ENCODE measurements around the gene PAK3. TPM values are rescaled to one million over a fixed set of nuclear protein-coding genes. Genes with fewer than 3 reads are reported as not detected.

Gene PAK3
- total RNA-seq, 1 experiment from 2014 or later, result 0.44 TPM

- DNase-seq (ENCODE audit: low spot score), result no peak
- in situ Hi-C loops (cut with HindIII; ENCODE audit: low sequenced_read_pairs), result no loop called here
Observed at GRCh38 chrX:111124418-111124817, 28.4 kb downstream of the PAK3 start.

GRCh38 chrX:111127038-111127437, 31.0 kb downstream of the PAK3 start:
- DNase-seq (ENCODE audit: low spot score), result no peak
- in situ Hi-C loops (cut with HindIII; ENCODE audit: low sequenced_read_pairs), result no loop called here

- in situ Hi-C loops (cut with HindIII; ENCODE audit: low sequenced_read_pairs), result no loop called here
Observed at GRCh38 chrX:111129921-111130320, 33.9 kb downstream of the PAK3 start.

GRCh38 chrX:111131572-111131971, 35.6 kb downstream of the PAK3 start:
- in situ Hi-C loops (cut with HindIII; ENCODE audit: low sequenced_read_pairs), result no loop called here
- no peak for DNase-seq (ENCODE audit: low spot score)

More at GRCh38 chrX:111129921-111130320, 33.9 kb downstream of the PAK3 start:
- DNase-seq (ENCODE audit: low spot score), result no peak

- DNase-seq (ENCODE audit: low spot score), result no peak
- in situ Hi-C loops (cut with HindIII; ENCODE audit: low sequenced_read_pairs), result no loop called here
Observed at GRCh38 chrX:111133389-111133788, 37.4 kb downstream of the PAK3 start.

- in situ Hi-C loops (cut with HindIII; ENCODE audit: low sequenced_read_pairs), result no loop called here
- DNase-seq (ENCODE audit: low spot score), result no peak
Observed at GRCh38 chrX:111145878-111146277, 49.9 kb downstream of the PAK3 start.

GRCh38 chrX:111151764-111152163, 55.8 kb downstream of the PAK3 start:
- DNase-seq (ENCODE audit: low spot score), result no peak
- in situ Hi-C loops (cut with HindIII; ENCODE audit: low sequenced_read_pairs), result no loop called here

GRCh38 chrX:111159232-111159631, 63.2 kb downstream of the PAK3 start:
- in situ Hi-C loops (cut with HindIII; ENCODE audit: low sequenced_read_pairs), result no loop called here
- no peak for DNase-seq (ENCODE audit: low spot score)

GRCh38 chrX:111164728-111165127, 68.7 kb downstream of the PAK3 start:
- DNase-seq (ENCODE audit: low spot score), result no peak
- in situ Hi-C loops (cut with HindIII; ENCODE audit: low sequenced_read_pairs), result no loop called here

GRCh38 chrX:111165902-111166301, 69.9 kb downstream of the PAK3 start:
- in situ Hi-C loops (cut with HindIII; ENCODE audit: low sequenced_read_pairs), result no loop called here
- DNase-seq (ENCODE audit: low spot score), result no peak

GRCh38 chrX:111167334-111167733, 71.3 kb downstream of the PAK3 start:
- DNase-seq (ENCODE audit: low spot score), result no peak
- in situ Hi-C loops (cut with HindIII; ENCODE audit: low sequenced_read_pairs), result no loop called here

GRCh38 chrX:111168314-111168713, 72.3 kb downstream of the PAK3 start:
- in situ Hi-C loops (cut with HindIII; ENCODE audit: low sequenced_read_pairs), result no loop called here
- peak; percentile 1 for DNase-seq (ENCODE audit: low spot score)

GRCh38 chrX:111169141-111169540, 73.2 kb downstream of the PAK3 start:
- in situ Hi-C loops (cut with HindIII; ENCODE audit: low sequenced_read_pairs), result no loop called here

GRCh38 chrX:111170017-111170416, 74.0 kb downstream of the PAK3 start:
- no peak for DNase-seq (ENCODE audit: low spot score)
- in situ Hi-C loops (cut with HindIII; ENCODE audit: low sequenced_read_pairs), result no loop called here

More at GRCh38 chrX:111169141-111169540, 73.2 kb downstream of the PAK3 start:
- DNase-seq (ENCODE audit: low spot score), result no peak

- in situ Hi-C loops (cut with HindIII; ENCODE audit: low sequenced_read_pairs), result no loop called here
- DNase-seq (ENCODE audit: low spot score), result no peak
Observed at GRCh38 chrX:111180750-111181240, 84.8 kb downstream of the PAK3 start.

GRCh38 chrX:111181951-111182350, 86.0 kb downstream of the PAK3 start:
- in situ Hi-C loops (cut with HindIII; ENCODE audit: low sequenced_read_pairs), result no loop called here
- DNase-seq (ENCODE audit: low spot score), result no peak

GRCh38 chrX:111182997-111183396, 87.0 kb downstream of the PAK3 start:
- in situ Hi-C loops (cut with HindIII; ENCODE audit: low sequenced_read_pairs), result no loop called here
- DNase-seq (ENCODE audit: low spot score), result no peak

GRCh38 chrX:111191598-111191997, 95.6 kb downstream of the PAK3 start:
- DNase-seq (ENCODE audit: low spot score), result no peak
- in situ Hi-C loops (cut with HindIII; ENCODE audit: low sequenced_read_pairs), result no loop called here

GRCh38 chrX:111199505-111199904, 103.5 kb downstream of the PAK3 start:
- no peak for DNase-seq (ENCODE audit: low spot score)
- in situ Hi-C loops (cut with HindIII; ENCODE audit: low sequenced_read_pairs), result no loop called here

- in situ Hi-C loops (cut with HindIII; ENCODE audit: low sequenced_read_pairs), result no loop called here
Observed at GRCh38 chrX:111200327-111200726, 104.3 kb downstream of the PAK3 start.

GRCh38 chrX:111207851-111208250, 111.9 kb downstream of the PAK3 start:
- in situ Hi-C loops (cut with HindIII; ENCODE audit: low sequenced_read_pairs), result no loop called here
- no peak for DNase-seq (ENCODE audit: low spot score)

More at GRCh38 chrX:111200327-111200726, 104.3 kb downstream of the PAK3 start:
- no peak for DNase-seq (ENCODE audit: low spot score)
